Cardiac fibroblast (primary cell): Measurements from ENCODE around the gene LY6G6C.

Source experiments
- DNase-seq, 2 donors: peaks; one replicate each; pipeline versions ENCODE4 v3.0.0 to v3.0.0-alpha.2; 2010; ENCODE audit warnings: low read depth in 2 of 2
- H3K4me3 ChIP-seq, 2 donors: replicated peaks in 1 of 2; 1 replicate in 1 of 2; 2 replicates in 1 of 2; pipeline ENCODE4 v1.5.1; 2011; ENCODE audit warnings: low read depth in 2 of 2, low read length in 2 of 2, mild to moderate bottlenecking in 2 of 2, moderate library complexity in 1 of 2
- CTCF ChIP-seq: IDR thresholded peaks from one replicate; pipeline ENCODE4 v1.5.1; 2011; ENCODE audit warnings: low read depth, mild to moderate bottlenecking, low read length, inconsistent platforms

Gene LY6G6C

DNA sequence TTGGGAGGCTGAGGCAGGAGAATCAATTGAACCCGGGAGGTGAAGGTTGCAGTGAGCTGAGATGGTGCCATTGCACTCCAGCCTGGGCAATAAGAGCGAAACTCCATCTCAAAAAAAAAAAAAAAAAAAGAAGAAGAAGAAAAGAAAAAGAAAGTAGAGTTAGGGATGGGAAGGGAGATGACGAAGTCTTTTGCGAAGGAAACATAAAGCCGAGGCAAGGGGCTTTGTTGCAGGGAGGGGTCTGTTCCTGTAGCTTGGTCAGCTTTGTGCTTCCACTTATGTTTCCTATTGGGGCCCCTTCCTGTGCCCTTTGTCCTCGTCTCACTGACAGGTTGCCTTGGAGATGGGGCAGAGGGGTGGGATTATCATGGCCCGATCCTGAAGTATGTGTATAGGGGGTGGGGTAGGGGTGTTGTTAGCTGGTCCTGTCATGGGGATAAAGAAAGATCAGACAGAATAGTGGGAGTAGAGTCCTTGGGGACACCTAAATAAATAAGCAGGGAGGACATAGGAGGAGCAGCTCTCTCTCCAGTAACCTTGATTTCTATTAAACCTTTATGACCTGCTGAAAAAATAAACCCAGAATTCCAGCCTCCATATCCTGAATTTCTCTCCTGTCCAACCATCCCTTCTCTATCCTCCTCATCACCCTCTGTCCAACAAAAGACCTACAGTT lies 15.9 kb upstream of the LY6G6C start:
- TF ChIP-seq CTCF, result no peak
- no peak overlapping the region for H3K4me3 ChIP-seq
- peak in 1 of 2 donors; percentile 57 for DNase-seq

DNA sequence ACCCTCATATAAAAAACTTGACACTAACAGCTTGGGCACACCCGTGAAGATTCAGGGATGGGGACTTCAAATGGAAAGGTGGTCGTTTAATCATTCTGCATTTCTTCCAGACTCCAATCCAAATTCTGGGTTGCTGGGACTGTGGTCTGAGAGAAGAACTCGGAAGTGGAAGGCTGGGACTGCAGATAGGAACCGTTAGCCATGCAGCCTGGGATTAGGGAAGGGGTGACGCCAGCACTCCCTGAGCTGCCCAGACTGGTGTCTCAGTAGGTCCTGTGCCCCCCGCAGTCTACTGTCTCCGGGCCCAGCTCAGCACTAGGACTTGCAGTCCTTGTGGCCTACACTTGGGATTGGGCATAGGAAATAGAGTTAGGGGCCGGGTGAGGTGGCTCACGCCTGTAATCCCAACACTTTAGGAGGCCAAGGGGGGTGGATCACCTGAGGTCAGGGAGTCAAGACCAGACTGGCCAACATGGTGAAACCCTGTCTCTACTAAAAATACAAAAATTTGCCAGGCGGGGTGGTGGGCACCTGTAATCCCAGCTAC lies 15.3 kb upstream of the LY6G6C start:
- peak overlapping the region; percentile 85 to 88 for H3K4me3 ChIP-seq
- DNase-seq, result no peak

GRCh38 chr6:31736021-31736767 lies 14.6 kb upstream of the LY6G6C start, which contains the start of gene CLIC1:
Gene CLIC1 (minus strand): TSS chr6:31736530. CDS start chr6:31736300, 230 bp downstream.
- H3K4me3 ChIP-seq, result peak within 1 kb of the TSS; percentile 85 to 88
- TF ChIP-seq CTCF, result no peak
- peak; percentile 84 for DNase-seq

More for the DNA sequence above, 15.3 kb upstream of the LY6G6C start:
- no peak for TF ChIP-seq CTCF

DNA sequence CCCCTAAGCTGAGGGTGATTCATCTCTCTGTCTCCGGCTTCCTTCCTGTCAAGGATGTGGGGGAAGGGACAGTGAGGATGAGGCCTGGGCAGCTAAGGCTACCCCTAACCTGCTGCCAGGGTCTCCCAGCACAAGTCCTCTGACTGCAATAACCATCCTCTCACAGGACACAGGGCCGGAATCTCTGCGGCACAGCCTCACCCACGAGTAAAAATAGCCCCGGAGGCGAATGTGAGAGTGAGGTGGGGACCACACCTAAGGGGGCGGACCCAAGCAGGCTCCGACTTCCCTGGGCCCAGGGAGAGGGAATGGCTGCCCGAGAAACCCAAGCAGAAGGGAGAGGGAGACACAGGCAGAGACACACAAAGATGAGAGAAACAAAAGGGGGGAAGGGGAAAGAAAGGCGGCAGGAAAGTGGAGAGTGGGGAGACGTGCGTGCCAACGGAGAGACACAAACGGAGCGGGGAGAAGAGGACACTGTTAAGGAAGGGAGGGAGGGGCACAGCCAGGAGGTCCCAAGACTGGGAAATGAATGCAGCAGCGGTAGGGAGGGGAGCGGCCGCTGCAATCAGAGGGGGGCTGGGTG lies 13.4 kb upstream of the LY6G6C start:
- TF ChIP-seq CTCF, result no peak
- H3K4me3 ChIP-seq, result peak overlapping the region; percentile 85 to 88
- peak; percentile 62 to 86 for DNase-seq

DNA sequence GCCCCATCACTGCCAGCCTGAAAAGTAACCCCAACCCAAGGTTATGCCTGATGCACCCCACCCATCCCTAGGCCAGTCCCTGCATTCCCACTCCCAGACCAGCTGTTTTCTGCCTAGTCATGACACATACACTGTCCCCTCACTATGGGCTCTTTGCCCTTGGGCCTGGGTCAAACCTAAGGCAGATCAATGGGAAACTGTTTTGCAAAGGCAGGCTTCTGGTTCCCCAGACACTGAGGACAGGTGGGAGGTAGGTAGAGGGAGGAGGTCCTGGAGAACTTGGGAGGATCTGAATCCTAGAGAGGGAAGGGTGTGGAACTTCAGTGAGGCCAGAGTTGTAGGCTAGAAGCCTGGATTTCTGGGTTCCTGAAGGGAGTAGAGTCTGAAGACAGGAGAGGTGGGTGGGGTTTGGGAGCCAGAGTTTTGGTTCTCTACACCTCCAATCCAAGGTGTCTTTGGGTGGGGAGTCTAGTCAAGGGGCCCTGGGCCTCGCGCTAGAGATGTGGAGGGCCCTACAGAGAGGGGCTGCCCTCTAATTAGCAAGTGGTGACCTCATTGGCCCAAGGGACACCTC lies 12.8 kb upstream of the LY6G6C start:
- peak overlapping the region; percentile 85 to 88 for H3K4me3 ChIP-seq
- no peak for DNase-seq
- no peak for TF ChIP-seq CTCF

DNA sequence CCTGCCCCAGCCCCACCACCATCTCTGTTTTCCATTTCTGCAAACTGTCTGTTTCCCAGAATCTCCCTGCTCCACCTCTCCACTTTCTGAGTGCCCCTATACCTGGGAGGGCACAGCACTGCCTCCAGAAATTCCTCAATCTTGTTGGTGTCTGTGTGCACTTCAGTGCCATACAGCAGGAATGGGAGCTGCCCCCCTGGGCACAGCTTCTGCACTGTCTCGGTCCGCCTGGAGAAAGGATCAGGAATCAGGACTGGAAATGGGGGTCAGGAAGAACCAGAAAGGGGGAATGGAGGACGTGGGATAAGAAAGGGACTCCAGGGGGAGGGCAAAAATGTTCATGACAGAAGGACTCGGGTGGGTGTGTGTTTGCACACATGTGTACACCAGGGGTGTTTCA lies 12.2 kb upstream of the LY6G6C start:
- DNase-seq, result no peak
- H3K4me3 ChIP-seq, result peak overlapping the region in 1 of 2 donors; percentile 88
- TF ChIP-seq CTCF, result no peak
